Measurements from ENCODE around the gene FARP1.

DNA sequence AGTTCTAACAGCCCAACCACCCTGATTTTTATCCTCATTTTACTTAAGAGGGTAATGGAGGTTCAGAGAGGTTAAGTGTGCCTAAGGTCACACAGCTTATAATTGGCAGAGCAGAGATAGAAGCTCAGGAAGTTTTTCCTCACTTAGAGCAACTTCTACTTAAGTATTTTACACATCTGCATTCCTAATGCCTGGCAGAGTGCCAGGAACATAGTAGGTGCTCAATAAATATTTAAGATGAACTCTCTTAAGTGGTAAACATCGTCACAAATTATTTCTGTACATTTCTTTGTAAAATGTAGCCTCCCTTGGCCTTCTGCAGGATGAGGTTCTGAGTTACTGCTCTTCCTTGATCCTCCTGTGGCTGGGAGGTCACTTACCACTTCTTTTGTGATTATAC, 14.7 kb downstream of the FARP1 start:
- TF ChIP-seq POLR2AphosphoS5 (IDR thresholded peaks at IDR 0.05), result no peak
- TF ChIP-seq CTCF (IDR thresholded peaks at IDR 0.05), result no peak
- TF ChIP-seq POLR2A (IDR thresholded peaks at IDR 0.05; ENCODE audit: low read depth), result no peak

Measured in esophagus muscularis mucosa (tissue), 3 donors.